GM12875 (cell line): ENCODE results near the gene BLTP3B.

Source experiments
- H3K4me3 ChIP-seq: one replicate; pipeline ENCODE4 v1.5.1; 2011; ENCODE audit warnings: low read depth, low read length, control low read depth
- TF ChIP-seq, protein P1 (sequence below): IDR thresholded peaks from 2 replicates; pipeline ENCODE4 v1.5.1; 2011; ENCODE audit warnings: low read depth, mild to moderate bottlenecking, control low read depth, inconsistent platforms, low read length, moderate library complexity, borderline replicate concordance; ENCODE audit not compliant: insufficient read depth

The BLTP3B gene

DNA sequence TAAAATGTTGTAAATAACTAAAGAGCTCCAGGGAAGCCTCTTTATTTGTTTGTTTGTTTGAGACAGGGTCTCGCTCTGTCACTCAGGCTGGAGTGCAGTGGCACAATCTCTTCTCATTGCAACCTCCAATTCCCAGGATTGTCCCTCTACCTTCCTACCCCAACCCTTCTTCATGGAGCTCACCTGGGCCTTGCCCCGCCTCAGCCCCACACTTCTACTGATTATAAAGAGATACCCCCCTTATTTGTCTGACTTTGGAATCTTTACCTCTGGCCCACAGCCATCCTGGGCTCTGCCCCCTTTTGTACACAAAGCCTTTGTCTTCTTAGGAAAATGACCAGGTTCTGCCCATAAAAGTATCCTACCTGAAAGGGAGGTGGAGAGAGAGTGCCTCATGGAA is 9.1 kb upstream of the BLTP3B start:
- no peak overlapping the region for H3K4me3 ChIP-seq
- TF ChIP-seq, protein P1, sequence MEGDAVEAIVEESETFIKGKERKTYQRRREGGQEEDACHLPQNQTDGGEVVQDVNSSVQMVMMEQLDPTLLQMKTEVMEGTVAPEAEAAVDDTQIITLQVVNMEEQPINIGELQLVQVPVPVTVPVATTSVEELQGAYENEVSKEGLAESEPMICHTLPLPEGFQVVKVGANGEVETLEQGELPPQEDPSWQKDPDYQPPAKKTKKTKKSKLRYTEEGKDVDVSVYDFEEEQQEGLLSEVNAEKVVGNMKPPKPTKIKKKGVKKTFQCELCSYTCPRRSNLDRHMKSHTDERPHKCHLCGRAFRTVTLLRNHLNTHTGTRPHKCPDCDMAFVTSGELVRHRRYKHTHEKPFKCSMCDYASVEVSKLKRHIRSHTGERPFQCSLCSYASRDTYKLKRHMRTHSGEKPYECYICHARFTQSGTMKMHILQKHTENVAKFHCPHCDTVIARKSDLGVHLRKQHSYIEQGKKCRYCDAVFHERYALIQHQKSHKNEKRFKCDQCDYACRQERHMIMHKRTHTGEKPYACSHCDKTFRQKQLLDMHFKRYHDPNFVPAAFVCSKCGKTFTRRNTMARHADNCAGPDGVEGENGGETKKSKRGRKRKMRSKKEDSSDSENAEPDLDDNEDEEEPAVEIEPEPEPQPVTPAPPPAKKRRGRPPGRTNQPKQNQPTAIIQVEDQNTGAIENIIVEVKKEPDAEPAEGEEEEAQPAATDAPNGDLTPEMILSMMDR, result no peak

DNA sequence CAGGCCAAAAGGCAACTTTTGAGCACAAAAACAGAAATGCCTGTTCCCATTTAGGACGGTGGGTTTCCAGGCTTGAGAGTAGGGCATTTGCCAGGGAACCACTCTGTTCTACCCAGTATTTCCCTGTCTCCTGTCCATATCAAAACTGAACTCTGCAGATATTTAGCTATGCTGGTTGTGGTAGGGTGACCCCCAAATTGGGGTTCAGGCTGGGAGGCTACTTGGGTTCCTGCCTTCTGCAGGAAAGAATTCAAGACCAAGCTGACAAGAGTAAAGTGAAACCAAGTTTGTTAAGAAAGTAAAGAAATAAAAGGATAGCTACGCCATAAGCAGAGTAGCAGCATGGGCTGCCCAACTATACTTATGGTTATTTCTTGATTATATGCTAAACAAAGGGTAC is 3.6 kb upstream of the BLTP3B start:
- H3K4me3 ChIP-seq, result no peak overlapping the region
- TF ChIP-seq, protein P1, result no peak

DNA sequence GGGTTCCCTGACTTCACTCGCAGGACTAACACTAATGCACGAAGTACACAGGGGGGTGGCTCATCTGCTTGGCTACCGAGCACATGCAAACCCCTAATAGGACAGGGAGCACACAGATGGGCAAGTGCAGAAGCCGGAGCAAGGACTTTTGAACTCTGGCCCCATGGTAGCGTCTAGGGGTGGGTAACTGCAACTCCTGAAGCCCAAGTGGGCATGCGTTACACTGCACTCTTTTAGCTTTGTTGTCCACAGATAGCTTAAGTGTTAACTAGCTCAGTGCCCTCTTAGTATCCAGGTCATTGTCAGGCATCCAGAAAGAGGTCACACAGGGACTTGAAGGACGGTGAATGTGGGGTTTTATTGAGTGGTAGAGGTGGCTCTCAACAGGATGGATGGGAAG is 3.0 kb upstream of the BLTP3B start:
- no peak overlapping the region for H3K4me3 ChIP-seq
- TF ChIP-seq, protein P1, result no peak

DNA sequence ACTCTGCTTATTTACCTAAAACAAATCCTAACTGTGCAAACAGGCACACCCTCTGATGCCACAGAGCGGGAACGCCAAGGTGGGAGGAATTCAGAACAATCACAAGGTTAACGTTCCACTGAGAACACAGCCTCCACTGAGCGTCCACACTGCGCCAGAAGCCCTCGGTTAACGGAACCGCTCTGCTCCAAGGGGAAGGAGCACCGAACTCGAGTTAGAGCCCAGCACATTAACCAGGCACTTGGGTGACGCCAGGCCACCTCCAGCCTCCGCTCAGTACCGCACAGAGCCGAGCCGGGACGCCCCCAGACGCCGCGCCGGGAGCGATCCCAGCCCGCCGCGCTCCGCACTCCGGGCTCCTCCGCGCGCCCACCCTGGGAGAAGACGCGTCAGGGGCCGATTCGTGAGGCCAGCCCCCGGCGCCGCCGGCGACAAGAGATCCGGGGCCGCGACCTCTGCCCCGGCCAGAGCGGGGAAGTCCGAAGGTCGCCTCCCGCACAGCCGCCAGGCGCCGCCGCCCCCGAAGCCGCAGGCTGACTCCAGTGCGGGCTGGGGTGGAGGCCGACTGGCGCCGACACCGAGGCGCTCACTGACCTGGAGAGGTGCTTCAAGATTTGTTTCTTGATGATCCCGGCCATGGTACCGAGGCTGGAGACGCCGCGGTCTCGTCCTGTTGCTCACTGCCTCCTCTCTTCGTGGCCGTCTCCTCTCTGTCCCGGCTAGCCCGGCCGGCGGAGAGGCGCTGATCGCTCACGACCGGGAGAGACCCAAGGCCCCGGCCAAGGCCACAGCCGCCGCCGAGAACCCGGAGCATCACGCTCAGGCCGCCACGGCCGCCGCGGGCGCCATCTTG is 450 bp downstream of the BLTP3B start:
- TF ChIP-seq, protein P1, result no peak
- H3K4me3 ChIP-seq, result peak overlapping the region; percentile 98

DNA sequence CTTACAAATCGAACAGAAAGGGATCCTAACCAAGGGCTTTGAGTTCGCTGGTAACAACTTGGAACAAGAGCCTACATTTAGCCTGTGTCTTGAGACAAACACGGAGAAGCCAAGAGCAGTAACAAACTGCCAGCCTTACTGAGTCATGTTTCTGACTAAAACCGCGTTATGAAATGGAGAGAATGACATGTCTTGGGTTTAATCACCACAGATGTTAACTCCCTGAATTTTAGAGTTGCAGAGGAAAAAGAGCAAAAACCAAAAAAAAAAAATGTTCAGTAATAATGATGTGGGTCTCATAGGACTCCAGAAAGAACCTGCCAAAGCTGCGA is 1.0 kb downstream of the BLTP3B start:
- H3K4me3 ChIP-seq, result peak overlapping the region; percentile 98
- TF ChIP-seq, protein P1, result no peak

DNA sequence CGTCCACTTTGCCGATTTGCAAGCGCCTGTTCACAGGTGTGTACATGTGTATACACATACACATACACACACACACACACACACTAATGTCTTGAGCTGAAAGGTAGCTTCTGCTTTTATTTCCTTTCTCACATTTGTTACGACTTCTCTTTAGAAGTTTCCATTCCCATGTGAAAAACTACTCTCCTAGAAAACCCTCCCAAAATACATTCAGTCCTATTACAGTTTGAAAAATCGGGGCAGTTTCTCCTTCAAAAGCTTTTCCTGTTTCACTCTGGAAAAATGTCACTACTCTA is 3.9 kb downstream of the BLTP3B start:
- TF ChIP-seq, protein P1, result no peak
- no peak overlapping the region for H3K4me3 ChIP-seq

DNA sequence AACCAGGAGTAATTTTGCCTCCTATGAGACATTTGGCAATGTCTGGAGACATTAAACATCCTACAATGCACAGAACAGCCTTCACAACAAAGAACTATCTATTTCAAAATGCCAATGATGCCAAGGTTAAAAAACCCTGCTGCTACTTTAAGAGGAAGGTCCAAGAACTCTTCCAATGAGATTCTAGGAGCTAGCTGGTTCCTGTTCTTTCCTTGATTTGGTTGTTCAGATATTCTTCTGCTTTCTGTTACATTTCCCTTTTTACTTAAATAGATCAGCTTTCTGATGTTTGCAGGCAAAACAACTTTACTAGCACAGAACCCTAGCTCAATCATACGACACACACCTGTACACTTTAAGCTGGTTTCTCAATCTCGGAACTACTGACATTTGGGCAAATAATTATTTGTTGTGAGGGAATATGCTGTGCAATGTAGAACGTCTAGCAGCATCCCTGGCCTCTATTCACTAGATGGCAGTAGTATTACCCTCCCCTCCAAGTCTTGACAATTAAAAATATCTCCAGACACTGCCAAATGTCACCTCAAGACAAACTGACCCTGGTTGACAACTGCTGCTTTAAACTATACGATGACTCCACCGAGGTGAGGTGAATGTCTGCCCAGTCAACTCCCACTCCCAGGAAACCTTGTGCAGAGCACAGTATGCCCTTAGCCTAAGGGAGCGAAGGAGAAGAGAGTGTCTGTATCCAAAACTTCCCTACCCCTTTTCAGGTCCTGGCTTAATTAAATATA is 4.4 kb downstream of the BLTP3B start:
- H3K4me3 ChIP-seq, result no peak overlapping the region
- TF ChIP-seq, protein P1, result peak; percentile 35; the same call in 1 of the 2 replicates
